Measurements from ENCODE around the gene C10orf143.

The C10orf143 gene

DNA sequence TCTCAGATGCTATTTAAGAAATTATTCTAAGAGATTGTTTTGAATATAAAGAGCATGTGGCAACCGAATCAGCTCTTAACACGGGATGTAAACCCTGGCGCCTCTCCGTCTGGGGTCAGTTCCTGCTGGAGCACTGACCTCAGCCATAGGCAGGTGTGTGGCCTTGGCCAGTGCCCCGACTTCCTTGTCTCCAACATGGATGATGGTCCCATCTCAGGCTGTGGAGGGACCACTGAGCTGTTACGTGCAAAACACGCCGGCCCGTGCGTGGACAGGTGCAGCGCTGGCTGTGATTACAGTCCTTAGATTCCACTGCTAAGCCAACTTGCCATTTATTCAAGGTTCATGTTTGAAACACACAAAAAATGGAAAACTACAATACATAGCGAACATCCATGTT lies 59.9 kb downstream of the C10orf143 start:
- DNase-seq: no peak

DNA sequence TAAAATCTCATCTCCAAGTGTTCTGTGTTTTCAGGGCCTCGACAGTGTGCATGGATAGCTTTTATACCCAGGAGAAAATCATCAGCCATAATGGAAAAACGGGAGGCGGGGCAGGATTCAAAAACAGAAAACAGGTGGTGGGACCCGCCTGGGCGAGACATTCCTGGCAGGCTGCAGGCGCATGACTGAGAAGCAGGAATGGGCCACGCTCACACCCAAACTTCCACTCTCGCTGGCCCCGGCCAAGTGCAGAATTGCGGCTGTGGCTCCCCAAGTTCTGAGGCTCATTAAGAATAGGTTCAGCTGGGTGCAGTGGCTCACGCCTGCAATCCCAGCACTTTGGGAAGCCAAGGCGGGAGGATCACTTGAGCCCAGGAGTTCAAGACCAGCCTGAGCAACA lies 60.6 kb downstream of the C10orf143 start:
- no peak for DNase-seq

DNA sequence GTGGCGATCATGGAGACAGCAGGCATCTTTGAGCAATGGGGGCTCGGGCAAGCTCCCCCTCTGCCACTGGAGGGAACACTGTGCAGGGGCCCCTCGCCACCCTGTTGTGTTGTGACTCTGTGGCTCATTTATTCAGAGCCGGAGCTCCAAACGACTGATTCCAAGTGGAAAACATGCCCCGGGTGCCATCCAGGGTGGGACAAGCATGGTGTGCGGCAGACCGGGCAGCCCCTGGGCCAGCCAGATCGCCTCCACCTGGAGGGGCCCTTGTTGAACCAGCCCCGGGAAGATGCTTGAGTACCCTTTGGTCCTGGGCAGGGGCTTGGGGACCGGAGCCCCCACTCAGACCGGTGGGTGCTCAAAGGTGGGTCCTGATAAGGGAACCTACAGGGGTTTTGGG lies 61.4 kb downstream of the C10orf143 start:
- no peak for DNase-seq

DNA sequence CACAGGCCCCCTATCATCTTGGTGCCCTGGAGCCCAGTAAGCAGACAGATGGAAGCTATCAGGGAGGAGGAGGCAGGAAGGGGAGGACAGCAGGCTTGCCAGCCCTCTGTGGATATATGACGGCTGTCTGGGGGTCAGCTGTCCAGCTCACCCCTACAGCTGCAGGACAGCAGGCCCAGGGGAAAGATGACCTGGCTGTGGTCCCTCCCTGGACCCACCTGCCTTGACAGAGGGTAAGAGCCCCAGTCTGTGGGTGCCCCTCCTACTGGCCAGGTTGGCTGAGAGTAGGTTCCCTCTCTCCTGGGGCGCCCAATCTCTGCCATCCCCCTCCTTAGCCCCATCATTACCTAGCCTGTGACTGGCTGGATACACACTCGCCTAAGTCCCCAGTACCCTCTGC lies 62.5 kb downstream of the C10orf143 start:
- DNase-seq: no peak

DNA sequence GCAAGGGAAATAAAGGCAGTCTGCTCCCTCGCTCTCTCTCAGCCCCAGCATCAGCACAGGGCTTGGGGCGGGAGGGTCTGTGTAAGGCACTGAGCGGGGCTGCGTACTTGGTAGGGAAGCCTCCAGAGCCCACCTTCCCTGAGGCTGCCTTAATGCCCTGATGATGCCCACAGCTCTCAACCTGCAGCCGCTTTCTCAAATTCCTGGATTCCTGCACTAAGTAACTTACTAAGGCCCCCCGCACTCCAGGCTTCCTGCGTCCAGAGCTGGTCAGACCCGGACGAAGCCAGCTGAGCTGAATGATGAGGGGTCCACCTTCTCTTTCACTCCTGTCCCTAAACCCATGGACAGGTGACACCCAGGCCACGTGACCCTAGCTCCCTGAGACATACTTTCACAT lies 63.3 kb downstream of the C10orf143 start:
- DNase-seq: no peak

- DNase-seq: no peak
Observed at GRCh38 chr10:130046591-130046990, 64.0 kb downstream of the C10orf143 start.

DNA sequence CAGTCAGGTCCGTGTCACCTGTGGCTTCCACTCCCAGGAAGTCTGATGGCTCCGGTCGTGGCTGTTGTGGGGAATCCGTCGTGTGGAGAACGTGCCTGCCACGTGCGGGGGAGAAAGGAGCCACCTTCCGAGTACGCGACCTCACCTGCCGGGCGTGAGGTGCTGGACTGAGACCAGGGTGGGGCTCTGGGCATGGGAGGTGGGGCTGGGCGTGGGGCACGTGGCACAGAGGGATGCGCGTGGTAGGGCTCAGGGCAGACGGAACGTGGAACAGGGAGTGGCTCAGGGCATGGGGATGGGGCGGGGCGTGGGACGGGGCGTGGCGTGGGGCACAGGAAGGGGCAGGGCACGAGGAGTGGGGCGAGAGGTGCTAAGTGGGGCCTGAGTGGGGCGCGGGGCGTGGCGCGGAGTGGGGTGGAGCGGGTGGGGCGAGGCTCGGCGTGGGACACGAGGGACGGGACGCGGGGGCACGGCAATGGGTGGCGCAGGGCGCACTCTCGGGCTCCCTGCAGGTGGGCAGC lies 64.8 kb downstream of the C10orf143 start:
- DNase-seq: no peak

DNA sequence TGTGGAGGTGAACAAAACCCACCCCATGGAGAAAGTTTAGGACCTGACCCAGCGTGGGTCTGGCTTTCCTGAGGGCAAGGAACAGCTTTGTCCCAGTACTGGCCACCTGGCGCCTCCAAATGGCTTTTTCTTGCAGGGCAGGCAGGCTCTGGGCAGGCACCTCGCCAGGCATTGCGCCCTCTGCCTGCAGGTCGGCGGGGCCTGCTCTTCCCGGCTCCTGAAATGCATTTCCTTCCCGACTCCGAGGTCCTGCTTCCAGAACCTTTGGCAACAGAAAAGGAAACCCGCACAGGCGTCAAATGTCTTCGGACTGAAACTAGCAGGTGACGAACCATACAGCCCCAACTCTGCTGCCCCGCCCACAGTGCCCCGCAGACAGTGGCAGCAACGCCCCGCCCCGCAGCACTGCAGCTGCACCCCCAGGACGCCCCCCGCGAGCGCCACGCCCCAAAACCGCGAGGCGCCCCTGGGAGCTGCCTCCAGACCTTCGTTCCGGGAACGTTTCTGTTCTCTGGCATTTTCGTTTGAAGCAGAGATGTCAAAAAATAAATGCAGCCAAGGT lies 65.5 kb downstream of the C10orf143 start:
- peak; percentile 12 for DNase-seq

GRCh38 chr10:130044067-130045061 lies 66.3 kb downstream of the C10orf143 start:
- DNase-seq: no peak

DNA sequence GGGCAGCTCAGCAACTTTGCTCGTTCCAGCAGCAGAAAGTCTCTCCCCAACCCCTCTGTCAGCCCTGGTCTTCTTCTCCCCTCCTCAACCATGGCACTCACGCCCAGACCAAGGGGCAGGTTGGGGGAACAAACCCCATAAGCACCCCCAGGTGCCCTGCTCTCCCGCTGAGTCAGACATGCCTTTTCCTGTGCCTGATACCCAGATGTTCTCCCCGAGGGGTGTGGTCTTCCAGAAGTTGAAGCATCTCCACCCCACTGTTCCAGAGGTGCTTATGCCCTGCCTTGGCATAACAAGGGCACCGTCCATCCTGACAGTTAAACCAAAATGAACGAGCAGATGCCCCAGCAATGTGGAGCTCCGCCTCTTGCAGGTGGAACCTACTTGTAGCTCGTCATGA lies 67.1 kb downstream of the C10orf143 start:
- DNase-seq: no peak

DNA sequence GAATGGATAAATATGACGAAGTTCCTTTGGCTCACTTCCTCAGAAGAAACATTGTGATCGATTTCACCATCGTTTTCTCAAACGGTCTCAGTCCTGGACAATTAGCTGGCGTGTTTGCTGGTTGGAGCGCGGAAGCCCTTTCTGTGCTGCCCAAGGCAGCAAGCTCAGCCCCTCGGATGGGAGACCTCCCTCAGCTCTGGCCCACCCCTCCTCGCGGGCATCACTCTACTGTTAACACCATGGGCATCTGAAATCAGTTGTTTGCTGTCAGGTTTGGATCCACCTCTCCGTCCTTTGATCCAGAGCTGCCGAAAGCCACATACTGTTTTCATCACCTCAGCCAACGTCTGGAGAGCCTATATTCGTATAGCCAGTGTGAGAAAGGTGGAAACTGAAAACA lies 68.2 kb downstream of the C10orf143 start:
- no peak for DNase-seq

- no peak for DNase-seq
Observed at GRCh38 chr10:130041451-130042371, 68.9 kb downstream of the C10orf143 start.

DNA sequence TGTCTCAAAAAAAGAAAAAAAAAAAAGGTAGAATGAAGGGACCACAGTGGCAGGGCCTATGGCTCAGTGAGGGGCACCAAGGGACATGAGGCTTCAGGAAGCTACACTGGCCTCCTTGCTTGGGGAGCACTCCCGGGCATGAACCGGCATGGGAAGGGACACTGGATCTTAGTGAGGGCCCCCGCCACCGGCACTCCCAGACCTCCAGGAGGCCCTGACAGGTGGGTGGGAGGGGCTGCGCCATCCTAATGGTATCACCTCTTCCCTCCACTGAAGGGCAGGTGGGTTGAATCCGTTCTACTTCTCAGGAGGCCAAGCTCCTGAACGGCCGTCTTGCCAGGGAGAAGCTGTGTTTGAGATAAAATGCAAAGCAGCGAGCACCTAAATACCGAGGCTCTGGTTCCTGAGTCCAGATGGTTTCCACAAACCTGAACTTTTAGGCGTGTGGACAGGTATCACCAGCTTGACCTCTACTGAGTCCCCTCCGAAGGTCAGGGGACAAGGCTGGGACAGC lies 69.8 kb downstream of the C10orf143 start:
- DNase-seq: no peak

GRCh38 chr10:130040351-130040750 lies 70.3 kb downstream of the C10orf143 start:
- no peak for DNase-seq

- no peak for DNase-seq
Observed at GRCh38 chr10:130039141-130039540, 71.5 kb downstream of the C10orf143 start.

DNA sequence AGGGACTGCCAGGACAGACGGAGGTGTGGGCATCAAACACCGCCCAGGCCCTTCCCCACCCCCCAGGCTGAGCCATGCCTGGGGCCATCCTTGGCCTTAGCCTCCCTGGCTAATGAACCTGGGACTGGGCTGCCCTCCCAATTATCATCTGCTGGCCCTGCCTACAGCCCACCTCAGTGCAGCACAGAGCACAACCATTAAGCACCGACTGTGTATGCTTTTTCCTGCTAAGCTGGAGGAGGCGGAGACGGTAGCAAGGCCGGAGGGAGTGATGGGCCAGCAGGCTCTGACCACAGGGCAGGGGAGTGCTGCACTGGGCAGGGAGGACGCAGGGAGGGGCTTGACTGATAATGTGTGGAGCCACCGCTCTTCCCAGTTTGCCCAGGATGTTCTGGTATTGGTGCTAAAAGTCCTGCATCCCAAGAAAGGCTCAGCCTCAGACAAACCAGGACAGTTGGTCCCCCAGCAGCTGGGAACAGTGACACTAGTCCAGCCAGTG lies 72.0 kb downstream of the C10orf143 start:
- DNase-seq: no peak

- DNase-seq: no peak
Observed at GRCh38 chr10:130038019-130038555, 72.5 kb downstream of the C10orf143 start.

- DNase-seq: no peak
Observed at GRCh38 chr10:130037169-130037661, 73.4 kb downstream of the C10orf143 start.

DNA sequence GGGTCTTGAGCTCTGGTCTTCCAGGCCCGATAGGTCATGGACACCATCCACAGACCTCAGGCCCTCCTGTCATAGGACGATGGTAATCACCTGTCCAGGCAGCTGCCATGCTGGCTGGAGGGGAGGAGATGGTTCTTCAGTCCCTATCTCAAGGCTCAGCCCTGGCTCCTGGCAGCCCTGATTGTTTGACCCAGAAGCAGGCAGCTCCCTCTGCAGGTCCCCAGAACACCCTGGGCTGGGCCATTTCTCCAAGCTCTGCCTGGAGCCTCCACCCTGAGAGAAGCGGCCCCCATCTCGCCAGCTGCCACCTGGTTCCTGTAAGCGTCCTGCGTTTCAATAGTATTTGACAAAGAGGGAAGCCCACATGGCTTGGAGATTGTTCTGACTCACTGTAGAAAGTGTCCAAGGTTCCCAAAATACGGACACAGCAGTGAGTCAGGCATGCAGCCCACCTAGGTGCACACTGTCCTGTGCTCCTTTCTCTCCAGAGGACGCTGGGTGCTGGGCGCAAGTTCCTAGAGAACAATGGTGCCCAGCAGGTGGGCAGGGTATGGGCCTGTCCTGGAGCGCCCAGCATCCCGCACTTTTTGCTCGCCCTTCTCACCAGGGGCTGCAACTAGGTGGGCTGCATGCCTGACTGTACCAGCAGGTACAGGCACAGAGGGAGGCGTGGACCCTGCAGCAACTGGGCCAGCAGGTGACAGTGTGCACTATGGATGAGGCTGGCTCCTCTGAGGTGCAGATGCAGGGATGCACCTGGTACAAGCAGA lies 74.1 kb downstream of the C10orf143 start:
- no peak for DNase-seq

DNA sequence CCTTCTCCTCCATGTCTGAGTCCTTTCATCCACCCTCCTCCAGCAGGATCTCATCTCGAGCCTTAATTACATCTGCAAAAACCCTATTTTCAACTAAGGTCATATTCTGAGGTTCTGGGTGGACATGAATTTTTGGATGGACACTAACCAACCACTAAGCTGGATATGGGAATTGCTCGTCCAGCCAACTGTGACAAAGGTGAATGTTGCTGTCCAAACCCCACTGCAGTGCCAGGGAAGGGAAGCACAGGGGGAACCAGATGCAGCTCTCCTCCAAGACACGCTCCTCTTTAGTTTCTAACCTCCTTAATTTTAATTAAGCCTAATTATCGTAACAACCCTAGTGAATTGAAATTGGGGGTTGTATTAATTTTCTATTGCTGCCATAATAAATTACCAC lies 81.4 kb downstream of the C10orf143 start:
- DNase-seq: no peak

DNA sequence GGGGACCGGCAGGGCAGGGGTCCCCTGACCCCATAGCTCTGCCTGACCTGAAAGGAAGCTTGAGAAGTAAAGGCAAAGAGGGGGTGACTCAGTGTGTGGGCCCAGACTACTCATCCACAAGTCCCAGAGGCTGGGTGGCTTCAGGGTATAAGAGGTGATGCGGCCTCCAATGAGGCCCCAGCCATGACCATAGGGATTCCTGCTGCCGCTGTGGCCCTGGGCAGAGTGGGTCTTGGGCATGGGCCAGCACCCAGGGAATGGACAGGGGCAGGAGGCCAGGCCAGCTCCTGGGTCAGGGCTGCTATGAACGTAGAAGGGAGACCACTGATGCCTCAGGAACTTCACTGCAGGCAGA lies 82.2 kb downstream of the C10orf143 start:
- DNase-seq: peak; percentile 52

All from EL (cell line).